ENCODE data around the gene VPS26C.
A peak's percentile ranks its signal among the peaks of the same experiment; 100 is the strongest.

VPS26C gene

GRCh38 chr21:37248298-37248697 is 18.8 kb downstream of the VPS26C start:
- Mint-ChIP-seq H3K9me3 (no peaks in the 10 kb centered on the region), H3K27me3 (no peaks in the 10 kb centered on the region), H3K4me3 (no peak overlapping the region), H3K27ac (no peak overlapping the region), H3K36me3 (peaks cover 34% of the 10 kb centered on the region), H3K4me1 (peaks cover 62% of the 10 kb centered on the region)
- ATAC-seq: no peak

GRCh38 chr21:37245151-37245550 is 22.0 kb downstream of the VPS26C start:
- Mint-ChIP-seq H3K36me3 (peaks cover 42% of the 10 kb centered on the region), H3K27ac (peak overlapping the region; percentile 35), H3K4me3 (no peak overlapping the region), H3K27me3 (no peaks in the 10 kb centered on the region), H3K4me1 (peaks cover 62% of the 10 kb centered on the region), H3K9me3 (no peaks in the 10 kb centered on the region)
- no peak for ATAC-seq

GRCh38 chr21:37244501-37245095 is 22.5 kb downstream of the VPS26C start:
- Mint-ChIP-seq H3K9me3 (no peaks in the 10 kb centered on the region), H3K36me3 (peaks cover 42% of the 10 kb centered on the region), H3K27ac (peak overlapping the region; percentile 35), H3K4me3 (no peak overlapping the region), H3K4me1 (peaks cover 59% of the 10 kb centered on the region), H3K27me3 (no peaks in the 10 kb centered on the region)
- no peak for ATAC-seq

GRCh38 chr21:37243961-37244360 is 23.2 kb downstream of the VPS26C start:
- peak overlapping the region; percentile 35 for H3K27ac Mint-ChIP-seq
- H3K4me3 Mint-ChIP-seq: no peak overlapping the region
- H3K4me1 Mint-ChIP-seq: peaks cover 53% of the 10 kb centered on the region
- no peak for ATAC-seq
- H3K36me3 Mint-ChIP-seq: peaks cover 45% of the 10 kb centered on the region
- H3K27me3 Mint-ChIP-seq: no peaks in the 10 kb centered on the region
- no peaks in the 10 kb centered on the region for H3K9me3 Mint-ChIP-seq

GRCh38 chr21:37241426-37241825 is 25.7 kb downstream of the VPS26C start:
- no peak overlapping the region for H3K27ac Mint-ChIP-seq

GRCh38 chr21:37240978-37241377 is 26.2 kb downstream of the VPS26C start:
- peaks cover 26% of the 10 kb centered on the region for H3K4me1 Mint-ChIP-seq
- no peak for ATAC-seq

More at GRCh38 chr21:37241426-37241825, 25.7 kb downstream of the VPS26C start:
- Mint-ChIP-seq H3K4me1 (peaks cover 31% of the 10 kb centered on the region), H3K9me3 (no peaks in the 10 kb centered on the region), H3K27me3 (no peaks in the 10 kb centered on the region), H3K36me3 (peaks cover 51% of the 10 kb centered on the region), H3K4me3 (no peak overlapping the region)
- ATAC-seq: no peak

GRCh38 chr21:37237764-37238163 is 29.4 kb downstream of the VPS26C start:
- Mint-ChIP-seq H3K36me3 (peaks cover 43% of the 10 kb centered on the region), H3K27ac (no peak overlapping the region), H3K9me3 (no peaks in the 10 kb centered on the region), H3K27me3 (no peaks in the 10 kb centered on the region), H3K4me3 (no peak overlapping the region), H3K4me1 (peaks cover 3% of the 10 kb centered on the region)
- no peak for ATAC-seq

More at GRCh38 chr21:37240978-37241377, 26.2 kb downstream of the VPS26C start:
- no peak overlapping the region for H3K4me3 Mint-ChIP-seq
- peaks cover 55% of the 10 kb centered on the region for H3K36me3 Mint-ChIP-seq
- no peak overlapping the region for H3K27ac Mint-ChIP-seq
- no peaks in the 10 kb centered on the region for H3K27me3 Mint-ChIP-seq
- no peaks in the 10 kb centered on the region for H3K9me3 Mint-ChIP-seq

- Mint-ChIP-seq H3K4me3 (no peak overlapping the region), H3K4me1 (peaks cover 7% of the 10 kb centered on the region), H3K27ac (no peak overlapping the region), H3K36me3 (peaks cover 43% of the 10 kb centered on the region), H3K27me3 (no peaks in the 10 kb centered on the region), H3K9me3 (no peaks in the 10 kb centered on the region)
- ATAC-seq: no peak
Measured at GRCh38 chr21:37237346-37237745, 29.8 kb downstream of the VPS26C start.

GRCh38 chr21:37233551-37234146 is 33.5 kb downstream of the VPS26C start:
- Mint-ChIP-seq H3K4me1 (peaks cover 24% of the 10 kb centered on the region), H3K36me3 (peaks cover 44% of the 10 kb centered on the region), H3K9me3 (no peaks in the 10 kb centered on the region), H3K27ac (peak overlapping the region; percentile 85), H3K27me3 (no peaks in the 10 kb centered on the region), H3K4me3 (no peak overlapping the region)
- no peak for ATAC-seq

- Mint-ChIP-seq H3K27me3 (no peaks in the 10 kb centered on the region), H3K9me3 (no peaks in the 10 kb centered on the region), H3K27ac (peak overlapping the region; percentile 85), H3K36me3 (peaks cover 45% of the 10 kb centered on the region), H3K4me3 (no peak overlapping the region), H3K4me1 (peaks cover 24% of the 10 kb centered on the region)
- ATAC-seq: peak; percentile 86
Measured at GRCh38 chr21:37232274-37233018, 34.7 kb downstream of the VPS26C start.

- H3K9me3 Mint-ChIP-seq: no peaks in the 10 kb centered on the region
- H3K36me3 Mint-ChIP-seq: peaks cover 47% of the 10 kb centered on the region
- peak overlapping the region; percentile 85 for H3K27ac Mint-ChIP-seq
- no peak overlapping the region for H3K4me3 Mint-ChIP-seq
- H3K27me3 Mint-ChIP-seq: no peaks in the 10 kb centered on the region
- H3K4me1 Mint-ChIP-seq: peaks cover 24% of the 10 kb centered on the region
- ATAC-seq: no peak
Measured at GRCh38 chr21:37231671-37232070, 35.5 kb downstream of the VPS26C start.

- Mint-ChIP-seq H3K9me3 (no peaks in the 10 kb centered on the region), H3K36me3 (peaks cover 50% of the 10 kb centered on the region), H3K4me1 (peaks cover 24% of the 10 kb centered on the region), H3K27me3 (no peaks in the 10 kb centered on the region), H3K4me3 (no peak overlapping the region), H3K27ac (peak overlapping the region; percentile 85)
- no peak for ATAC-seq
Measured at GRCh38 chr21:37231249-37231645, 35.9 kb downstream of the VPS26C start.

- peaks cover 50% of the 10 kb centered on the region for H3K36me3 Mint-ChIP-seq
- H3K4me3 Mint-ChIP-seq: no peak overlapping the region
- no peak for ATAC-seq
- H3K27ac Mint-ChIP-seq: peak overlapping the region; percentile 85
- no peaks in the 10 kb centered on the region for H3K27me3 Mint-ChIP-seq
- peaks cover 24% of the 10 kb centered on the region for H3K4me1 Mint-ChIP-seq
- H3K9me3 Mint-ChIP-seq: no peaks in the 10 kb centered on the region
Measured at GRCh38 chr21:37230632-37231248, 36.4 kb downstream of the VPS26C start.

- no peak for ATAC-seq
- Mint-ChIP-seq H3K27me3 (no peaks in the 10 kb centered on the region), H3K4me3 (no peak overlapping the region), H3K36me3 (peaks cover 67% of the 10 kb centered on the region), H3K9me3 (no peaks in the 10 kb centered on the region), H3K4me1 (peaks cover 27% of the 10 kb centered on the region), H3K27ac (no peak overlapping the region)
Measured at GRCh38 chr21:37228003-37228400, 39.1 kb downstream of the VPS26C start.

Data from stimulated activated memory B cell treated with anti-CD40 and anti-IgM and Interleukin-4, amounts not matched to agents 10 μg/mL and 1 μg/mL and 100 μg/mL, for 72 hours (primary cell).